Globus pallidus (tissue), 1 donor: Measurements from ENCODE around the gene ZNF331.

Source experiments
- DNase-seq: peaks from one replicate; pipeline ENCODE4 v3.0.0-alpha.2; 2015; ENCODE audit warnings: low spot score

Gene ZNF331

GRCh38 chr19:53626976-53627375, 89.0 kb downstream of the ZNF331 start:
- no peak for DNase-seq
